Testis (tissue), 2 donors: ENCODE data around the gene TMEM150B.

Experiments
- CTCF ChIP-seq, 3 experiments: fragments of 450-650 bp in 2 of 3; fragments of 200-600 bp in 1 of 3; sonication (generic) in 1 of 3; IDR thresholded peaks; one replicate each; pipeline ENCODE4 v1.5.1; 2016 to 2019; ENCODE audit warnings: antibody characterized with exemption in 3 of 3, mild to moderate bottlenecking in 2 of 3, moderate library complexity in 1 of 3
- POLR2A ChIP-seq: fragments of 450-650 bp; IDR thresholded peaks from one replicate; pipeline ENCODE4 v1.6.1; 2017; ENCODE audit warnings: antibody characterized with exemption, mild to moderate bottlenecking, moderate library complexity

DNA sequence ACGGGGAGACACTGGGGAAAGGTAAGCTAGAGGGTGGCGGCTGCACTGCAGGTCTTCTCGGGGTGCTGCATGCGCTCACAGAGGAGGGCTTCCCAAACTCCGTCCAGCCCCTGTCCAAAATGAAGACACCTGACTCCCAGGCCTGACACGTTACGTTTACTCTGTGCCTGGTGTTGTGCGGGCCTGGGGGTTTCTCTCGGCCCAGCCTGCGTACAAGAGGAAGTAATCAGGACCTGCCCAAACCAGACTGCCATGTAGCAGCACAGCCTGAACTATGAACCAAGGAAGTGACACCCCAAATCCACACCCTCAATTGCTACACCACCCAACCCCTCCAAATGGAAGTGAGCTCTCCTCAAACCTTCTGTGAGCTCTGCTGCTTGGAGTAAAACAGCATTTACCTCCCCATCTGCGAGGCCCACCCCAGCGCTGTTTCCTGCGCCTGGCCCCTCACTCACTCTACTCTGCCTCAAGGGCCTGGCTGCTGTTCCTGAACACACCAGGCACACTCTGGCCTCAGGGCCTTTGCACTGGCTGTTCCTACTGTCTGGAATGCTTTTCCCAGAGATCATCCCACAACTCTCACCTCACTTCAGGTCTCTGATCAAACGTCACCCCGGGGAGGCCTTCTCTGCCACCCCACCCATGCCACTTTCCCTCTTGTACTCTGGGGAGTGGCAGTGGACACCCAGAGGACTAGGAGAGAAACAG is 48.3 kb downstream of the TMEM150B start:
- no peak for TF ChIP-seq CTCF (IDR thresholded peaks at IDR 0.05)
- TF ChIP-seq POLR2A: no peak
